Daoy (cell line): Measurements from ENCODE around the gene U2AF2. TPM values are rescaled to one million over a fixed set of nuclear protein-coding genes. Genes with fewer than 3 reads are reported as not detected.
"Not testable (repeated sequence)": the region's sequence is repeated elsewhere in the genome, so short reads cannot be mapped to it uniquely, and the experiment has no call there.

Source experiments
- DNase-seq: peaks from one replicate; pipeline ENCODE4 v3.0.0-alpha.2; 2015; ENCODE audit warnings: low read depth
- total RNA-seq: library from RNA; depleted of rRNA; stranded (reverse); fragments of >200 nt; shearing (Covaris generic); gene quantifications from 2 replicates; pipeline ENCODE4 v1.2.3, GENCODE V29; 2014; rRNA removed

Gene U2AF2
- total RNA-seq, 1 experiment from 2014 or later: 218 TPM

DNA sequence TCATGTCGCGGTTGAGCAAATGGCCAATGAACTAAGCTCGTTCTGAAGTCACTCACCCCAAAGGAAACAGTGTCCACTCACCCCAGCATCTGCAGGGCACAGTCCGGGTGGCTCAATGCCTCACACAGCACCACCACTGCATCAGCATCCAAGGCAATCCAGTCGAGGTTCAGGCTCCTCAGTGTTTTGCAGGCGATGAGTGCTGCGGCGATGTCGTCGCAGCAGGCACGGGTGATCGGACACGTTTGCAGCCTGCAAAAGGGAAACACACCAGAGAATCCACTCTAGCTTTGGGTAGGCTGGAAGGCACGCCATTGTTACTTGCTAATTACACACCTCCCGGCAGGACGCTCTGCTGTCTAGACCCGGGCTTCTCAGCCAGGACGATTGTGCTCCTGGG lies 56.9 kb downstream of the U2AF2 start:
- DNase-seq: no peak

DNA sequence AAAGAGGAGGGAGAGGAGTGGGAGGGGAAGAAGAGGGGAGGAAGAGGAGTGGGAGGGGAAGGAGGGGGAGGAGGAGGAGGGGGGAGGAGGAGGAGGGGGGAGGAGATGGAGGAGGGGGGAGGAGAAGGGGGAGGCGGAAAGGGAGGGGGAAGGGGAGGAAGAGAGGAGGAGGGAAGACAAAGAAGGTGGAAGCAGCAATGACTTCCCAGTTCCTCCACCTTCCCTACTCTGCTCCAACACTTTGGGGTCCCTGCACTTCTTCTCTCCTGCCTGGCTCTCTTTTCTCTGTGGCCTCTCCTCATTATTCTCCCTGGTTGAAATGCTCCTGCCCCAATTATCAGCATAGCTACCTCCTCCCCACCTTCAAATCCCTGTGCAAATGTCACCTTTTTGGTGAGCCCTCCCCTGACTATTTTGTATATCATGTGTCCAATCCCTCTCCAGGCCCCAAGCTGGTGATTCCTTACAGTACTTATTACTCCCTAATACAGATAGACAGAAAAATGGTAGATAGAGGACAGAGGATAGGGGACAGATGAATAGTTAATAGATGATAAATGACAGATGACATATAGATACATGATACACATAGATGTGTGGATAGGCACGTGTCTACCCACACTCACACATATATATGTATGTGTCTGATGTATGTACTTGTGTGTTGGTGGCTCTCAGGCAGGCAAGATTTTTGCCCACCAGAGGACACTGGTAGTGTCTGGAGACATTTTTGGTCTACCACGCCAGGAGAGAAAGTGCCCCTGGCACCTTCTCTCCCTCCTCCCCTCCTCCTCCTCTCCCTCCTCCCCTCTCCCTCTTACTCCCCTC lies 58.2 kb downstream of the U2AF2 start:
- no peak for DNase-seq

DNA sequence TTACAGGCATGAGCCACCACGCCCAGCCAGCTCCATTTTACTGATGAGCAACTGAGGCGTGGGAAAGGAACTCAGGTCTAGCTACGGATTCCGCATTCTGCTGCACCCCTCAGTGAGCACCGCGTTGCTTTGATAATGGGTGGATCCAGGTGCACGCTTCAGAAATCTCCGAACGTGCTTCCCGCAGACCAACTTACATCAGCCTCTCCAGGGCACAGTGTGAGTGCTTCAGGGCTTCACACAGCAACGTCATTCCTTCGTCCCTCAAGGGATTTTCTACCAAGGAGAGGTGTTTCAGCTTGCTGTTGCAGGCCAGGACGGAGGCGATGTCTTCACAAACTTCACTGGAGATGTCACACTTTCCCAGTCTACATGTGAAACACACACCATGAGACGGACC lies 61.7 kb downstream of the U2AF2 start:
- no peak for DNase-seq

DNA sequence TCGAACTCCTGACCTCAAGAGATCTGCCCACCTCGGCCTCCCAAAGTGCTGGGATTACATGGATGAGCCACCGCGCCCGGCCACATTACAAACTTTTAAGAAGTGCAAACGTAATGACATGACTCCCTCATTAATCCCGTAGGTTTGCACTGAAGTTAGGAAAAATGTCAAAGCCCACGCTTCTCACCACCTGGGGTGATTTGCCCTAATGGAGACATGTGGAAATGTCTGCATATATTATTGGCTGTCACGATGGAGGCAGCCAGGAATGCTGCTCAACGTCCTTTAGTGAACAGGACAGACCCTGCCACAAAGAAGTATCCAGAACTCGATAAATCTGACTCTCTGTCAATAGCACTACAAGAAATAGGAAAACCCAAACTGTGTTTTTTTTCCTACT lies 62.4 kb downstream of the U2AF2 start:
- DNase-seq: no peak

DNA sequence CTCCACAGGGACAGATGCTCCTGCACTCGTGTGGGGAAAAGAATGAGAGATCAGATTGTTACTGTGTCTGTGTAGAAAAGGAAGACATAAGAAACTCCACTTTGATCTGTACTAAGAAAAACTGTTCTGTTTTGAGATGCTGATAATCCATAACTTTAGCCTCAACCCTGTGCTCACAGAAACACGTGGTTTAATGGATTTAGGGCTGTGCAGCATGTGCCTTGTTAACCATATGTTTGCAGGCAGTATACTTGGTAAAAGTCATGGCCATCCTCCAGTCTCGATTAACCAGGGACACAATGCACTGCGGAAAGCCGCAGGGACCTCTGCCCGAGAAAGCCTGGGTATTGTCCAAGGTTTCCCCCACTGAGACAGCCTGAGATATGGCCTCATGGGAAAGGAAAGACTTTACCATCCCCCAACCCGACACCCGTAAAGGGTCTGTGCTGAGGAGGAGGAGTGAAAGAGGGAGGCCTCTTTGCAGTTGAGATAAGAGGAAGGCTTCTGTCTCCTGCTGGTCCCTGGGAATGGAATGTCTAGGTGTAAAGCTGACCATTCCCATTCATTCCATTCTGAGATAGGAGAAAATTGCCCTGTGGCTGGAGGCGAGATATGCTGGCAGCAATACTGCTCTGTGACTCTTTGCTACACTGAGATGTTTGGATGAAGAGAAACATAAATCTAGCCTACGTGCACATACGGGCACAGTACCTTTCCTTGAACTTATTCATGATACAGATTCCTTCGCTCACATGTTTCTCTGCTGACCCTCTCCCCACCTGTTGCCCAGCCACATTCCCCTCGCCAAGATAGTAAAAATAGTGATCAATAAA lies 63.3 kb downstream of the U2AF2 start:
- not testable (repeated sequence) for DNase-seq

DNA sequence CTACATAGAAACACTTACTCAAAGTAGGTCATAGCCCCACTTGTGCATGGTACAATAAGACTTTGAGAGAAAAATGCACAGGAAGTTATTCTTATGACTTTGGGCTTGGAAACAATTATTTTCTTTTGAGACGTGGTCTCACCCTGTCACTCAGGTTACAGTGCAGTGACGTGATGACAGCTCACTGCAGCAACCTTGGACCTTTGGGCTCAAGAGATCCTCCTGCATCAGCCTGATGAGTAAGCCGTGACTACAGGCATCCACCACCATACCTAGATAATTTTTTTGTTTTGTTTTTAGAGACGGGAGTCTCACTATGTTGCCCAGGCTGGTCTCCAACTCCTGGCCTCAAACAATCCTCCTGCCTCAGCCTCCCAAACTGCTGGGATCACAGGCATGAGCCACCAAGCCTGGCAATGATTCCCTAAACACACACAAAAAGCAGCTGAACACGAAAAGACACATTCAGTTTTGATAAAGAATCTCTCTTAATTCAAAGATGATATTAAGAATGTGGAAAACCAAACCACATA lies 65.4 kb downstream of the U2AF2 start:
- no peak for DNase-seq

DNA sequence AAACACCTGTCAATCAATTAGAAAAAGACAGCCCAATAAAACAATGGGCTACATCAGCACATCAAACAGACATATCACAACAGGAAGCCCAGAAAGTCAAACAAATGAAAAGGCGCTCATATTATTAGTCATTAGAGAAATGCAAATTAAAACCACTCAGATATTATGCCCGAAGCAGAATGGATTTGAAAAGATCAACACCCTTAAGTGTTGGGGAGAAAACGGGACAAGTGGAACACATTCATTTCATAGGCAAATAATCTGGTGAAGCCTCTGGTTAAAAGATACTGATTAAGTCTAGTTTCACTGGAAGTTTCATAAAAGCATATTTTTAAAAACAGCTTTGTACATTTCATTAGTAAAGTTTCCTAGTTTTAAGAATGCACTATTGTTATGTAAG lies 66.0 kb downstream of the U2AF2 start:
- no peak for DNase-seq

DNA sequence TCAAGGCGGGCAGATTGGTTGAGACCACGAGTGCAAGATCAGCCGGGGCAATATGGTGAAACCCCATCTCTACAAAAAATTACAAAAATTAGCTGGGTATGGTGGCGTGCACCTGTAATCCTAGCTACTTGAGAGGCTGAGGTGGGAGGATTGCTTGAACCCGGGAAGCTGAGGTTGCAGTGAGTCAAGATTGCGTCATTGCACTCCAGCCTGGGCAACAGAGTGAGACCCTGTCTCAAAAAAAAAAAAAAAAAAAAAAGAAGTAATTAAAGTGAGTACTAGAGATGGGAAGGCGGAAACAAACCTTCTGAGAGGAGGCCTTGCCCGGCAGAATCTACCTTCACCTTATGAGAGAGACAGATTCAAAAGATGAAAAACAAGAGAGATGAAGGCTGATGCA lies 68.7 kb downstream of the U2AF2 start:
- DNase-seq: no peak

Other genes with a start within 250 kb of the U2AF2 start
- 317 and 338 TPM in 2 replicates for gene UBE2S, start 247.2 kb upstream of the U2AF2 start, total RNA-seq
- gene SHISA7, start 211.7 kb upstream of the U2AF2 start, total RNA-seq: not detected in 2 replicates
- 134 and 140 TPM in 2 replicates for gene ISOC2, start 193.4 kb upstream of the U2AF2 start, total RNA-seq
- not detected in 2 replicates for gene C19orf85, start 190.3 kb upstream of the U2AF2 start, total RNA-seq
- gene ZNF628, start 178.4 kb upstream of the U2AF2 start, total RNA-seq: 1.7 and 3.4 TPM in 2 replicates
- gene NAT14, start 169.8 kb upstream of the U2AF2 start, total RNA-seq: 22.5 and 23.2 TPM in 2 replicates
- 1.4 and 2.2 TPM in 2 replicates for gene SSC5D, start 166.6 kb upstream of the U2AF2 start, total RNA-seq
- gene SBK2, start 117.9 kb upstream of the U2AF2 start, total RNA-seq: not detected in 2 replicates
- not detected in 2 replicates for gene SBK3, start 109.5 kb upstream of the U2AF2 start, total RNA-seq
- 8.8 and 9.8 TPM in 2 replicates for gene ZNF579, start 74.2 kb upstream of the U2AF2 start, total RNA-seq
- gene FIZ1, start 55.5 kb upstream of the U2AF2 start, total RNA-seq: 2.2 and 4.1 TPM in 2 replicates
- 6.1 and 8.7 TPM in 2 replicates for gene ZNF524, start 54.7 kb upstream of the U2AF2 start, total RNA-seq
- gene ZNF865, start 49.4 kb upstream of the U2AF2 start, total RNA-seq: 0.15 and 0.80 TPM in 2 replicates
- gene ZNF784, start 30.5 kb upstream of the U2AF2 start, total RNA-seq: 5.8 and 6.1 TPM in 2 replicates
- 1.8 and 2.4 TPM in 2 replicates for gene ZNF580, start 14.0 kb upstream of the U2AF2 start, total RNA-seq
- 10.1 and 15.9 TPM in 2 replicates for gene ZNF581, start 11.4 kb upstream of the U2AF2 start, total RNA-seq
- 8.2 and 8.6 TPM in 2 replicates for gene CCDC106, start 6.8 kb upstream of the U2AF2 start, total RNA-seq
- gene EPN1, start 20.2 kb downstream of the U2AF2 start, total RNA-seq: 25.3 and 26.6 TPM in 2 replicates
- gene NLRP9, start 83.4 kb downstream of the U2AF2 start, total RNA-seq: not detected in 2 replicates
- 64.2 and 89.1 TPM in 2 replicates for gene RFPL4A, start 104.1 kb downstream of the U2AF2 start, total RNA-seq
- gene RFPL4AL1, start 114.1 kb downstream of the U2AF2 start, total RNA-seq: 46.6 and 54.4 TPM in 2 replicates
- 4.1 and 5.1 TPM in 2 replicates for gene NLRP11, start 177.0 kb downstream of the U2AF2 start, total RNA-seq
- gene NLRP4, start 181.5 kb downstream of the U2AF2 start, total RNA-seq: 0.60 and 0.80 TPM in 2 replicates